ENCODE measurements around the gene RPL28. TPM values are rescaled to one million over a fixed set of nuclear protein-coding genes. Genes with fewer than 3 reads are reported as not detected.

Gene RPL28
- total RNA-seq, 1 donor from 2014 or later: 1,343 TPM

- no peaks in the 10 kb centered on the region for H3K27me3 Mint-ChIP-seq (ENCODE audit: low read depth)
- no peak for DNase-seq (ENCODE audit: low spot score)
- TF ChIP-seq CTCF (IDR thresholded peaks at IDR 0.05): no peak
- H3K9me3 Mint-ChIP-seq (ENCODE audit: low read depth): no peaks in the 10 kb centered on the region
- H3K36me3 Mint-ChIP-seq (ENCODE audit: low read depth): peaks cover 21% of the 10 kb centered on the region
- peak overlapping the region; percentile 36 for H3K4me3 Mint-ChIP-seq (ENCODE audit: unreplicated experiment)
- peaks cover 60% of the 10 kb centered on the region for H3K4me1 Mint-ChIP-seq (ENCODE audit: low read depth)
- peak overlapping the region; percentile 32 for H3K27ac Mint-ChIP-seq (ENCODE audit: unreplicated experiment)
Measured at GRCh38 chr19:55389386-55390317, 3.9 kb downstream of the RPL28 start.

- H3K27ac Mint-ChIP-seq (ENCODE audit: unreplicated experiment): no peak overlapping the region
- H3K4me1 Mint-ChIP-seq (ENCODE audit: low read depth): peaks cover 55% of the 10 kb centered on the region
- H3K9me3 Mint-ChIP-seq (ENCODE audit: low read depth): no peaks in the 10 kb centered on the region
- DNase-seq (ENCODE audit: low spot score): no peak
- H3K36me3 Mint-ChIP-seq (ENCODE audit: low read depth): peaks cover 21% of the 10 kb centered on the region
- no peak overlapping the region for H3K4me3 Mint-ChIP-seq (ENCODE audit: unreplicated experiment)
- no peaks in the 10 kb centered on the region for H3K27me3 Mint-ChIP-seq (ENCODE audit: low read depth)
- TF ChIP-seq CTCF (IDR thresholded peaks at IDR 0.05): no peak
Measured at GRCh38 chr19:55390461-55390880, 4.7 kb downstream of the RPL28 start.

GRCh38 chr19:55391191-55391670 lies 5.5 kb downstream of the RPL28 start:
- no peak overlapping the region for H3K4me3 Mint-ChIP-seq (ENCODE audit: unreplicated experiment)
- peaks cover 19% of the 10 kb centered on the region for H3K36me3 Mint-ChIP-seq (ENCODE audit: low read depth)
- no peaks in the 10 kb centered on the region for H3K27me3 Mint-ChIP-seq (ENCODE audit: low read depth)
- H3K27ac Mint-ChIP-seq (ENCODE audit: unreplicated experiment): no peak overlapping the region
- no peak for DNase-seq (ENCODE audit: low spot score)
- H3K4me1 Mint-ChIP-seq (ENCODE audit: low read depth): peaks cover 53% of the 10 kb centered on the region
- no peak for TF ChIP-seq CTCF (IDR thresholded peaks at IDR 0.05)
- no peaks in the 10 kb centered on the region for H3K9me3 Mint-ChIP-seq (ENCODE audit: low read depth)

- H3K27ac Mint-ChIP-seq (ENCODE audit: unreplicated experiment): no peak overlapping the region
- H3K36me3 Mint-ChIP-seq (ENCODE audit: low read depth): peaks cover 14% of the 10 kb centered on the region
- H3K9me3 Mint-ChIP-seq (ENCODE audit: low read depth): no peaks in the 10 kb centered on the region
- no peak overlapping the region for H3K4me3 Mint-ChIP-seq (ENCODE audit: unreplicated experiment)
- no peak for TF ChIP-seq CTCF (IDR thresholded peaks at IDR 0.05)
- H3K4me1 Mint-ChIP-seq (ENCODE audit: low read depth): peaks cover 46% of the 10 kb centered on the region
- no peaks in the 10 kb centered on the region for H3K27me3 Mint-ChIP-seq (ENCODE audit: low read depth)
- no peak for DNase-seq (ENCODE audit: low spot score)
Measured at GRCh38 chr19:55391702-55392615, 6.2 kb downstream of the RPL28 start.
